D341Med (cell line): ENCODE measurements around the gene DLX3.

ENCODE experiments used
- DNase-seq: peaks from one replicate; pipeline ENCODE4 v3.0.0; 2012; ENCODE audit warnings: low spot score

DLX3 gene

DNA sequence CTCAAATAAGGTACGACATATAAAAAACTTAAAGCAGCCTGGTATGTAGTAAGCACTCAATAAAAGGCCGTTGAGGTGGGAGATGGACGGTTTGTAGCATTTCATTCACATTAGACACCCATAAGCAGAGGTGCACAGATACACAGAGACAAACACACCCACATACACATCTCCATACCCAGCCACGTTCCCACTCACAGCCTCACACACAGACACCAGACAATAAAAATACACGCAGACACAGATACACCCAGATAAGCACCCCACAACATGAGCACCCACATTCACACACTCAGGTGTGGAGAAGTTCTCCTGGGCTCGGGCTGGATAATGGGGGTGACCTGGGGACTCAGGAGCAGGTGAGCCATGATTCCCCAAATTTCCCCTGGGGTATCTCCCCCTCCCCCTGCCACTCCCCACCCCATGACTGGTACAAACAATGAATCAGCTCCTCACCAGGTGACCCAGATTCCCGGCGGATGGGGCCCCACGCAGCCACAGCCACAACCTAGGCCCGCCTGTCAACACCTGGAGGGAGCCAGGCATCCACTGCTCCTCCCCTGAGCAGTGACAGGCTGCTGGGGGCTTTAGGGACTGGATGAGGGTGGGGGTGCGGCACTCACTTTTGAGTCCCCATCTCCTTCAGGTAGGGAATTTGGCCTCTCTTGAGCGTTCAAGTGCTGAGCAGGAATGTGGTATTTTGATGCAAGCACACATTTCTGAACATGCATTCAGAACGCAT lies 2.7 kb downstream of the DLX3 start:
- no peak for DNase-seq

GRCh38 chr17:49991409-49991808 lies 3.6 kb downstream of the DLX3 start:
- peak; percentile 20 for DNase-seq

DNA sequence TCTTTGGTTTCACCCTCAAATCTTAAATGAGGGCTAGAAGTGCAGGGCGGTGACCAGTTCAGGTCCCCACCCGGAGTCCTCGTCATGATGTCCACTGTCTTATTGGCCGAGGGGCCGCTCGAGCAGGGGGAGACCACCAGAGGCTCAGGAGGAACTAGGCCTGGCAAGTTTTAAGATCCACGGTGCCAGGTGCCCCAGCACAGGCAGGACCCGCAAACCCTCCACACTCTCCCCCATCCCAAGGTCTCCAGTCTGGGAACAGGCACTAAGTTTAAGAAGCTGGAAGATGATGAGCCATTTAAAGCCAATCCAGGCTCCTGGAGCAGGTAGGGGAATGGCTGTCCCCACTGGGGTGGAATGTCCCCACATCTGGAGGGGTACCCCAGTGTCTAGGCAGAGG lies 4.1 kb downstream of the DLX3 start:
- peak; percentile 18 for DNase-seq

- DNase-seq = no peak
Observed at GRCh38 chr17:49990331-49990730, 4.7 kb downstream of the DLX3 start.

- peak; percentile 28 for DNase-seq
Observed at GRCh38 chr17:49989518-49989880, 5.5 kb downstream of the DLX3 start.

GRCh38 chr17:49987681-49988441 lies 7.2 kb downstream of the DLX3 start:
- peak; percentile 89 for DNase-seq

DNA sequence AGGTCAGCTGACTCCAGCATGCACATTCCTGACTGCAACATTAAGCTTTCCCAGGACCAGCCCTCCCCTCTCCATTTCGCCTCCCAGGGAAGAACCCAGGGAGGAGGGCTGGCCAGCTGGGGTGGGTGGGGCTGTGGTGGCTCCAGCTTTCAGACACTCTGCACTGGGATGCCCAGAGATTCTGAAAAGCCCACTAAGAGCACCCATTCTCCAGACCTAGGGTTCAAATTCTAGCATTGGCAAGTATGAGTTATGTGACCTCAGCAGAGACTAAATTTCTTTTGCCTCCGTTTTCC lies 7.8 kb downstream of the DLX3 start:
- peak; percentile 41 for DNase-seq

DNA sequence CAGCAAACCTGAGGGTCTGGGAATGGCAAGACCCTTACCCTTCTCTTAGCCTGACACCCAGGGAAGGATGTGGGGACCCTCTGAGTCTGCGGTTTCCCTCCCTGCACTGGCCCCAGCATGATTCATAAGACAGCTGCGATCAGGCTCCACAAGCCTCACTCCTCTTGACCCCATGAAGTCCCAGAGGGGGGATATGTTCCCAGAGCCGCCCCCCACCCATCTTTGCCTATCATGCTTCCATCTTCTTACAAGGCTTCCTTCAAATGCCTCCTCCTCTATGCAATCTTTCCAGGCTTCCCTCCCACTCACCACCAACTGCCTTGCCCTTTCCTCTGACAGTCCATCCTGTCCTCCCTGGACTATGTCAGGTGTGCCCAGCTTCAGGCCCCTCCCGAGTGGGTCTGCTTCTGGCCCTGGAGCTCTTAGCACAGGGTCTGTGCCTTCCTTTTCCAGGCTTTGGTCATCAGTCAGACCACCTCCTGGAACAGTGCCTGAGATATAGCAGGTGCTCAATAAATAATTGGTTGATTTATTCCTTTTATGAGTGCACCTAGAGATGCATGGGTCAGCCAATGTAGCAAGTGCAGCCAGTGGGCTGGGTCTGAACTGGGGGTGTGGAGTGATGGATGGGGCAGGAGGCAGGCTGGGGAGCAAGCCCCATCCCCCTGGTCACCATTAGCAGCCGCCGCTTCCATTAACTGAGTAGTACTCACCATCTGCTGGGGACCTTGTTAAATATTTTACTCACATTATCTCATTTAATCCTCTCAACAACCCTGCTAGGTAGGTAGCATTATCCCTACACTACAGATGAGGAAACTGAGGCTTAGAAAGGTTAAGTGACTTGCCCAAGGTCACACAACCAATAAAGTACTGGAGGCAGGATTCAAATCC lies 8.4 kb downstream of the DLX3 start:
- peak; percentile 43 for DNase-seq

GRCh38 chr17:49985310-49985990 lies 9.6 kb downstream of the DLX3 start:
- peak; percentile 61 for DNase-seq

- no peak for DNase-seq
Observed at GRCh38 chr17:49984776-49985175, 10.2 kb downstream of the DLX3 start.

- DNase-seq = no peak
Observed at GRCh38 chr17:49984283-49984682, 10.7 kb downstream of the DLX3 start.

DNA sequence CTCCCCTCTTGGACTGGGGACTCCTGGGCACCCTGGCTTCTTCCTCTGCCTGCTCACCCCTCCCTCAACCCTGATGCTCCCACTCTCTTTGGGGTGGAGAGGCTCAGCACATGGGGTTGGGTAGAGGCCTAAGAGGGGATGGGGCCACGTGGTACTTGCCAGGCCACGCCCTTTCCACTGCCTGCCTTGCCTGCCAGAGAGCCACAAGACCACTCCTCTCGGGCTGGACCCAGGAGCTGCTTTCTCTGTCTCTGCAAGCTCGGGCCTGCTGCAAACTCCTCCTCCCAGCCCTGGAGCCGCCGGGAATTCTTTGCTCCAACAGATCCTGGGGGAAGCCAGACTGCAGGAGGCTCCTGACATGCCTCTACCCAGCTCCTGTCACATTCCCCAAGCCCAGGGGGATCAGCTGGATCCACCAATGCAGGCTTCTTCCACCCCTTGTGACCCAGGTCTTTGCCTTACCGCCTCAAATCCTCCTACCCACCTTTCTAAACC lies 14.3 kb downstream of the DLX3 start:
- no peak for DNase-seq

DNA sequence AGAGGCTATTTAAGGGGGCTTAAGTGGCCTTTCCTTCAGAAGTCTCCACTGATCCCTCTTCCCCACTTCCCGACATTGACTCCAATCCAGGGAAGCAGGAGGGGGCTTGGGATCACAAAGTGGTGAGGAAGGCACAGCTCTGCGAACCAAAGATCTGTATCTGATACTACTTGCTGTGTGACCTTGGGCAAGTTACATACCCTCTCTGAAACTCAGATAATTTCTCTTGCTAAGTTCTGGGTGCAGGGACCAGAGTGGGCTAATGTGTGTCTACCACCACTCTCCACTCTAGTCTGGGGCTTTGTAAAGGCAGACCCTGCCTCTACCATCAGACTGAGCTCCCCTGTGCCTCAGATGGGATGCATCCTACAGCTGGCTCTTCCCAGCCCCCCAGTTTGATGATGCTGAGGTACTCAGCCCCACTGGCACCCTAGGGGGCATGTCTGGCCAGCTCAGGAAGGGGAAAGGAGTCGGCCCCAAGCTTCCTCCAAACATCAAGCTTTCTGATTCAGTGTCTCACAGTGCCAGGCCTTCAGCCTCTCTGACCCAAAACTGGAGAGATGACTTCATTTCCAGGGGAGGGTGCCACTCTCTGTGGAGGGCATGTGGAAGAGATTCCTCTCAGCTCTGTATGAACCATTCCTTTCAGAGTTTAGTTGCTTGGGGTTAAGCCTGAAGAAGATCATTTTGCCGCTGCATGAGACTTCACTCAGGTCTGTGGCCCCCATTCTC lies 15.1 kb downstream of the DLX3 start:
- no peak for DNase-seq

GRCh38 chr17:49978501-49978900 lies 16.5 kb downstream of the DLX3 start:
- no peak for DNase-seq

- DNase-seq = no peak
Observed at GRCh38 chr17:49977463-49978389, 17.3 kb downstream of the DLX3 start.

- no peak for DNase-seq
Observed at GRCh38 chr17:49976828-49977202, 18.2 kb downstream of the DLX3 start.

DNA sequence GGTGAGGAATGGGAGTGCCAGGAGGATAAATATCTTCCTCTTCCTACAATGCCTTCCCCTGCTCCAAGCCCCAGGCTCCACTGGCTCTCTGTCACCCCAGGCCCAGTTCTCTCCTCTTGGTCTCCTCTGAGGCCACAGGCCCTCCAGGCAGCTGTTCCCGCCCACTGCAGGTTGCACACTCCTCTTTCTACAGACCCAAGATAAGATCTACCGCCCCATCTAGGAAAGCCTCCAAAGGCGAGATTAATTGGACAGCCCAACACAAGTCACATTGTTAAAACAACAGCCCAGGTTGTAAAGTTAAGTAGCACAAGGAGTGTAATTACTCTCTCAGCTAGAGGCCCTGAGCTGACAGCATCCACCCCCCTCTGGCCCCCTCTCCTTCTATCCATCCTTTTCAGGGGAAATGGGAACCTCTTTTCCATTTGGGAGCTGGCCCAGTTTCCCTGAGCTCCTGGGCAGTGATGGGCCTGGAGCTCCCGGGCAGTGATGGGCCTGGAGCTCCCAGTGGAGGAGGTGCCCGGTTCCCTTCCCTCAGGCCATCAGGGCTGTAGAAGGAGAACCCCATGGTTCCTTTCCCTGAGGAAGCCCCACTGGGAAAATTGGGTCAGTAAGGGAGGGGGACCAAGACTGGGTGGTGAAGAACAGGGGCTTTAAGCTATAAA lies 18.7 kb downstream of the DLX3 start:
- no peak for DNase-seq

GRCh38 chr17:49975531-49975930 lies 19.5 kb downstream of the DLX3 start:
- DNase-seq = no peak

DNA sequence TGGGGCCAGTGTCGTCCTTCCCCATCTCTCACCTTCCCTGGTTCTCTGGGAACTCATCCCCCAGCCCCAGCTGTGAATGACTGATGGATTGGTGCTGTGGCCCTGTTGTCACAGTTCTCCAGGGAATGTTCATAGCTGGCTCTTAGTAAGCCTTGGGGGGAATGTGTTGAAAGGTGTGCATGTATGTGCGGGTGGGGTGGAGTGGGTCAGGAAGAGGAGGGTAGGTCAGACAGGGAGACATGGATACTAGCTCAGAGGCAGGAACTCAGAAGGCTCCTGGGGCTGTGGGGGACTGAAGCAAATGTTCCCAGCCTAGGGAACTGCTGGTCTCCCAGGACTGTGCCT lies 21.8 kb downstream of the DLX3 start:
- no peak for DNase-seq
